ENCODE measurements around the gene SLCO4A1.

- TF ChIP-seq CTCF (conservative IDR thresholded peaks at IDR 0.05 in 1 of 2, IDR thresholded peaks at IDR 0.05 in 1 of 2; ENCODE audit: low read depth in 1 of 2, low read length in 2 of 2) (no peak), EZH2 (IDR thresholded peaks at IDR 0.05; ENCODE audit: low read length, missing control alignments) (no peak)
Observed at GRCh38 chr20:62664019-62664971, 22.0 kb downstream of the SLCO4A1 start.

All from fibroblast of lung (primary cell).